Ishikawa (cell line): ENCODE data around the gene DAZAP1.

Experiments
- CEBPB ChIP-seq: IDR thresholded peaks from 2 replicates; pipeline ENCODE4 v1.6.1; 2012
- CREB1 ChIP-seq: IDR thresholded peaks from 2 replicates; pipeline ENCODE4 v1.6.1; 2012; ENCODE audit warnings: low read depth
- EGR1 ChIP-seq: IDR thresholded peaks from 2 replicates; pipeline ENCODE4 v1.6.1; 2012
- EP300 ChIP-seq: IDR thresholded peaks from 2 replicates; pipeline ENCODE4 v1.6.1; 2012; ENCODE audit warnings: borderline replicate concordance
- FOXM1 ChIP-seq: IDR thresholded peaks from 2 replicates; pipeline ENCODE4 v1.6.1; 2012; ENCODE audit warnings: low read depth, borderline replicate concordance
- MAX ChIP-seq: IDR thresholded peaks from 2 replicates; pipeline ENCODE4 v1.6.1; 2012
- NFIC ChIP-seq: IDR thresholded peaks from 2 replicates; pipeline ENCODE4 v1.6.1; 2012
- RAD21 ChIP-seq: IDR thresholded peaks from 2 replicates; pipeline ENCODE4 v1.6.1; 2012; ENCODE audit warnings: low read depth
- TAF1 ChIP-seq: IDR thresholded peaks from 2 replicates; pipeline ENCODE4 v1.6.1; 2012; ENCODE audit warnings: low read depth, mild to moderate bottlenecking
- TCF12 ChIP-seq: IDR thresholded peaks from 2 replicates; pipeline ENCODE4 v1.6.1; 2012; ENCODE audit warnings: low read depth
- TEAD4 ChIP-seq: IDR thresholded peaks from 2 replicates; pipeline ENCODE4 v1.6.1; 2012
- YY1 ChIP-seq: IDR thresholded peaks from 2 replicates; pipeline ENCODE4 v1.6.1; 2012; ENCODE audit warnings: low read depth
- ZBTB7A ChIP-seq: IDR thresholded peaks from 2 replicates; pipeline ENCODE4 v1.6.1; 2012; ENCODE audit warnings: low read depth
- TF ChIP-seq, protein P1 (sequence below): IDR thresholded peaks from 2 replicates; pipeline ENCODE4 v1.6.1; 2012; ENCODE audit warnings: low read depth, mild to moderate bottlenecking
- TF ChIP-seq, protein P2 (sequence below): IDR thresholded peaks from 2 replicates; pipeline ENCODE4 v1.6.1; 2012

The DAZAP1 gene

DNA sequence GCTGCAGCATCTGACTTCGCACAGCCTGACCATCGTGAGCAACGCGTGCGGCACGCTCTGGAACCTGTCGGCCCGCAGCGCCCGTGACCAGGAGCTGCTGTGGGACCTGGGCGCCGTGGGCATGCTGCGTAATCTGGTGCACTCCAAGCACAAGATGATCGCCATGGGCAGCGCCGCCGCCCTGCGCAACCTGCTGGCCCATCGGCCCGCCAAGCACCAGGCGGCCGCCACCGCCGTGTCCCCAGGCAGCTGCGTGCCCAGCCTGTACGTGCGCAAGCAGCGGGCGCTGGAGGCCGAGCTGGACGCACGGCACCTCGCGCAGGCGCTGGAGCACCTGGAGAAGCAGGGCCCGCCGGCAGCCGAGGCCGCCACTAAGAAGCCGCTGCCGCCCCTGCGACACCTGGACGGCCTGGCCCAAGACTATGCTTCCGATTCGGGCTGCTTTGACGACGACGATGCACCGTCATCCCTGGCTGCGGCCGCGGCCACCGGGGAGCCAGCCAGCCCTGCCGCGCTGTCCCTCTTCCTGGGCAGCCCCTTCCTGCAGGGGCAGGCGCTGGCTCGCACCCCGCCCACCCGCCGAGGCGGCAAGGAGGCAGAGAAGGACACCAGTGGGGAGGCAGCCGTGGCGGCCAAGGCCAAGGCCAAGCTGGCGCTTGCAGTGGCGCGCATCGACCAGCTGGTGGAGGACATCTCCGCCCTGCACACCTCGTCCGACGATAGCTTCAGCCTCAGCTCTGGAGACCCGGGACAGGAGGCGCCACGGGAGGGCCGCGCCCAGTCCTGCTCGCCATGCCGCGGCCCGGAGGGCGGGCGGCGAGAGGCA, 58.0 kb downstream of the DAZAP1 start:
- TF ChIP-seq ZBTB7A, result no peak
- peak; percentile 66 for TF ChIP-seq MAX
- TF ChIP-seq RAD21, result peak; percentile 44; the same call in 1 of the 2 replicates

DNA sequence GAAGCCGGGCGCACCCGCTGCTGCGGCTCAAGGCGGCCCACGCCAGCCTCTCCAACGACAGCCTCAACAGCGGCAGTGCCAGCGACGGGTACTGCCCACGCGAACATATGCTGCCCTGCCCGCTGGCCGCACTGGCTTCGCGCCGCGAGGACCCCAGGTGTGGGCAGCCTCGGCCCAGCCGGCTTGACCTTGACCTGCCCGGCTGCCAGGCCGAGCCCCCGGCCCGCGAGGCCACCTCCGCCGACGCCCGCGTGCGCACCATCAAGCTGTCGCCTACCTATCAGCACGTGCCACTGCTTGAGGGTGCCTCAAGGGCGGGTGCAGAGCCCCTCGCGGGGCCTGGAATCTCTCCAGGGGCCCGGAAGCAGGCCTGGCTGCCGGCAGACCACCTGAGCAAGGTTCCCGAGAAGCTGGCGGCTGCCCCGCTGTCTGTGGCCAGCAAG, 58.7 kb downstream of the DAZAP1 start:
- TF ChIP-seq FOXM1 (no peak), CREB1 (no peak), NFIC (no peak), MAX (no peak), RAD21 (no peak), EGR1 (no peak), ZBTB7A (no peak), TAF1 (no peak), YY1 (no peak), CEBPB (no peak)
- TF ChIP-seq, protein P1, sequence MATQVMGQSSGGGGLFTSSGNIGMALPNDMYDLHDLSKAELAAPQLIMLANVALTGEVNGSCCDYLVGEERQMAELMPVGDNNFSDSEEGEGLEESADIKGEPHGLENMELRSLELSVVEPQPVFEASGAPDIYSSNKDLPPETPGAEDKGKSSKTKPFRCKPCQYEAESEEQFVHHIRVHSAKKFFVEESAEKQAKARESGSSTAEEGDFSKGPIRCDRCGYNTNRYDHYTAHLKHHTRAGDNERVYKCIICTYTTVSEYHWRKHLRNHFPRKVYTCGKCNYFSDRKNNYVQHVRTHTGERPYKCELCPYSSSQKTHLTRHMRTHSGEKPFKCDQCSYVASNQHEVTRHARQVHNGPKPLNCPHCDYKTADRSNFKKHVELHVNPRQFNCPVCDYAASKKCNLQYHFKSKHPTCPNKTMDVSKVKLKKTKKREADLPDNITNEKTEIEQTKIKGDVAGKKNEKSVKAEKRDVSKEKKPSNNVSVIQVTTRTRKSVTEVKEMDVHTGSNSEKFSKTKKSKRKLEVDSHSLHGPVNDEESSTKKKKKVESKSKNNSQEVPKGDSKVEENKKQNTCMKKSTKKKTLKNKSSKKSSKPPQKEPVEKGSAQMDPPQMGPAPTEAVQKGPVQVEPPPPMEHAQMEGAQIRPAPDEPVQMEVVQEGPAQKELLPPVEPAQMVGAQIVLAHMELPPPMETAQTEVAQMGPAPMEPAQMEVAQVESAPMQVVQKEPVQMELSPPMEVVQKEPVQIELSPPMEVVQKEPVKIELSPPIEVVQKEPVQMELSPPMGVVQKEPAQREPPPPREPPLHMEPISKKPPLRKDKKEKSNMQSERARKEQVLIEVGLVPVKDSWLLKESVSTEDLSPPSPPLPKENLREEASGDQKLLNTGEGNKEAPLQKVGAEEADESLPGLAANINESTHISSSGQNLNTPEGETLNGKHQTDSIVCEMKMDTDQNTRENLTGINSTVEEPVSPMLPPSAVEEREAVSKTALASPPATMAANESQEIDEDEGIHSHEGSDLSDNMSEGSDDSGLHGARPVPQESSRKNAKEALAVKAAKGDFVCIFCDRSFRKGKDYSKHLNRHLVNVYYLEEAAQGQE, result no peak

DNA sequence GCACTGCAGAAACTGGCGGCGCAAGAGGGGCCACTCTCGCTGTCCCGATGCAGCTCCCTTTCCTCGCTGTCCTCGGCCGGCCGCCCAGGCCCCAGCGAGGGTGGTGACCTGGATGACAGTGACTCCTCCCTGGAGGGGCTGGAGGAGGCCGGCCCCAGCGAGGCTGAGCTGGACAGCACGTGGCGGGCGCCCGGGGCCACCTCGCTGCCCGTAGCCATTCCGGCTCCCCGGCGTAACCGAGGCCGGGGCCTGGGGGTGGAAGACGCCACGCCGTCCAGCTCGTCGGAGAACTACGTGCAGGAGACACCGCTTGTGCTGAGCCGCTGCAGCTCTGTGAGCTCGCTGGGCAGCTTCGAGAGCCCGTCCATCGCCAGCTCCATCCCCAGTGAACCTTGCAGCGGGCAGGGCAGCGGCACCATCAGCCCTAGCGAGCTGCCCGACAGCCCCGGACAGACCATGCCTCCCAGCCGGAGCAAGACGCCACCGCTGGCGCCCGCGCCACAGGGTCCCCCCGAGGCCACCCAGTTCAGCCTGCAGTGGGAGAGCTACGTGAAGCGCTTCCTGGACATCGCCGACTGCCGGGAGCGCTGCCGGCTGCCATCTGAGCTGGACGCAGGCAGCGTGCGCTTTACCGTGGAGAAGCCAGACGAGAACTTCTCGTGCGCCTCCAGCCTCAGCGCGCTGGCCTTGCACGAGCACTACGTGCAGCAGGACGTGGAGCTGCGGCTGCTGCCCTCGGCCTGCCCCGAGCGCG, 59.3 kb downstream of the DAZAP1 start:
- TF ChIP-seq EGR1, result no peak

GRCh38 chr19:1467215-1467489, 59.8 kb downstream of the DAZAP1 start:
- TF ChIP-seq TCF12 (no peak), RAD21 (no peak), EP300 (no peak)

- TF ChIP-seq NFIC, result no peak
- TF ChIP-seq YY1, result no peak
- no peak for TF ChIP-seq EP300
- TF ChIP-seq TCF12, result no peak
- TF ChIP-seq, protein P1, result no peak
- no peak for TF ChIP-seq TAF1
- TF ChIP-seq FOXM1, result no peak
- TF ChIP-seq TEAD4, result no peak
- no peak for TF ChIP-seq EGR1
- no peak for TF ChIP-seq ZBTB7A
- TF ChIP-seq MAX, result no peak
- TF ChIP-seq CEBPB, result no peak
- TF ChIP-seq, protein P2, sequence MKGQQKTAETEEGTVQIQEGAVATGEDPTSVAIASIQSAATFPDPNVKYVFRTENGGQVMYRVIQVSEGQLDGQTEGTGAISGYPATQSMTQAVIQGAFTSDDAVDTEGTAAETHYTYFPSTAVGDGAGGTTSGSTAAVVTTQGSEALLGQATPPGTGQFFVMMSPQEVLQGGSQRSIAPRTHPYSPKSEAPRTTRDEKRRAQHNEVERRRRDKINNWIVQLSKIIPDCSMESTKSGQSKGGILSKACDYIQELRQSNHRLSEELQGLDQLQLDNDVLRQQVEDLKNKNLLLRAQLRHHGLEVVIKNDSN, result no peak
- TF ChIP-seq RAD21, result no peak
- TF ChIP-seq CREB1, result no peak
Observed at GRCh38 chr19:1467490-1468273, 60.3 kb downstream of the DAZAP1 start.

GRCh38 chr19:1468274-1468820, 61.0 kb downstream of the DAZAP1 start:
- TF ChIP-seq TEAD4 (no peak), CEBPB (no peak), NFIC (no peak), EGR1 (no peak), TAF1 (no peak), TCF12 (no peak), FOXM1 (no peak), ZBTB7A (peak; percentile 61; the same call in 1 of the 2 replicates), CREB1 (no peak), MAX (peak; percentile 72), EP300 (no peak), YY1 (no peak), RAD21 (no peak)
- TF ChIP-seq, protein P1, result no peak
- TF ChIP-seq, protein P2, result peak; percentile 58; the same call in 1 of the 2 replicates
